ENCODE measurements around the gene CLK4.
A peak's percentile ranks its signal among the peaks of the same experiment; 100 is the strongest.

Gene CLK4

GRCh38 chr5:178632285-178632684, 5.4 kb upstream of the CLK4 start:
- Histone ChIP-seq H3K9me3 (ENCODE audit: control insufficient read depth, insufficient read depth, low read depth, low read length) (no peaks in the 10 kb centered on the region), H3K27me3 (ENCODE audit: control insufficient read depth, insufficient read depth, low read length) (no peaks in the 10 kb centered on the region), H3K27ac (ENCODE audit: low read depth, low read length) (no peak overlapping the region)

GRCh38 chr5:178630951-178631350, 4.1 kb upstream of the CLK4 start:
- Histone ChIP-seq H3K9me3 (ENCODE audit: control insufficient read depth, insufficient read depth, low read depth, low read length) (no peaks in the 10 kb centered on the region), H3K4me1 (ENCODE audit: control insufficient read depth, insufficient read depth, low read length) (no peaks in the 10 kb centered on the region), H3K27me3 (ENCODE audit: control insufficient read depth, insufficient read depth, low read length) (no peaks in the 10 kb centered on the region), H3K36me3 (ENCODE audit: control insufficient read depth, insufficient read depth, low read length) (no peaks in the 10 kb centered on the region), H3K4me3 (ENCODE audit: low read depth, low read length) (no peak overlapping the region), H3K9ac (ENCODE audit: low read length) (no peak overlapping the region), H3K27ac (ENCODE audit: low read depth, low read length) (no peak overlapping the region)

More at GRCh38 chr5:178632285-178632684, 5.4 kb upstream of the CLK4 start:
- Histone ChIP-seq H3K9ac (ENCODE audit: low read length) (no peak overlapping the region), H3K4me1 (ENCODE audit: control insufficient read depth, insufficient read depth, low read length) (no peaks in the 10 kb centered on the region), H3K36me3 (ENCODE audit: control insufficient read depth, insufficient read depth, low read length) (no peaks in the 10 kb centered on the region), H3K4me3 (ENCODE audit: low read depth, low read length) (no peak overlapping the region)

GRCh38 chr5:178630475-178630930, 3.7 kb upstream of the CLK4 start:
- H3K9me3 ChIP-seq (ENCODE audit: control insufficient read depth, insufficient read depth, low read depth, low read length), result no peaks in the 10 kb centered on the region
- no peaks in the 10 kb centered on the region for H3K4me1 ChIP-seq (ENCODE audit: control insufficient read depth, insufficient read depth, low read length)
- H3K27me3 ChIP-seq (ENCODE audit: control insufficient read depth, insufficient read depth, low read length), result no peaks in the 10 kb centered on the region
- no peak overlapping the region for H3K27ac ChIP-seq (ENCODE audit: low read depth, low read length)
- no peak overlapping the region for H3K9ac ChIP-seq (ENCODE audit: low read length)
- no peak overlapping the region for H3K4me3 ChIP-seq (ENCODE audit: low read depth, low read length)
- H3K36me3 ChIP-seq (ENCODE audit: control insufficient read depth, insufficient read depth, low read length), result no peaks in the 10 kb centered on the region

- H3K9me3 ChIP-seq (ENCODE audit: control insufficient read depth, insufficient read depth, low read depth, low read length), result no peaks in the 10 kb centered on the region
- no peak overlapping the region for H3K27ac ChIP-seq (ENCODE audit: low read depth, low read length)
- peaks cover 13% of the 10 kb centered on the region for H3K4me1 ChIP-seq (ENCODE audit: control insufficient read depth, insufficient read depth, low read length)
- H3K27me3 ChIP-seq (ENCODE audit: control insufficient read depth, insufficient read depth, low read length), result no peaks in the 10 kb centered on the region
- peak overlapping the region; percentile 38 for H3K9ac ChIP-seq (ENCODE audit: low read length)
- H3K4me3 ChIP-seq (ENCODE audit: low read depth, low read length), result peak overlapping the region; percentile 100
- peaks cover 10% of the 10 kb centered on the region for H3K36me3 ChIP-seq (ENCODE audit: control insufficient read depth, insufficient read depth, low read length)
Observed at GRCh38 chr5:178627259-178627598, 379 bp upstream of the CLK4 start.

GRCh38 chr5:178625679-178626483, 969 bp downstream of the CLK4 start:
- Histone ChIP-seq H3K9me3 (ENCODE audit: control insufficient read depth, insufficient read depth, low read depth, low read length) (no peaks in the 10 kb centered on the region), H3K9ac (ENCODE audit: low read length) (peak overlapping the region; percentile 99), H3K27ac (ENCODE audit: low read depth, low read length) (peak overlapping the region; percentile 91; the same call in 1 of the 2 replicates), H3K36me3 (ENCODE audit: control insufficient read depth, insufficient read depth, low read length) (peaks cover 18% of the 10 kb centered on the region), H3K4me3 (ENCODE audit: low read depth, low read length) (peak overlapping the region; percentile 100), H3K4me1 (ENCODE audit: control insufficient read depth, insufficient read depth, low read length) (peaks cover 13% of the 10 kb centered on the region), H3K27me3 (ENCODE audit: control insufficient read depth, insufficient read depth, low read length) (no peaks in the 10 kb centered on the region)

GRCh38 chr5:178624631-178625546, 2.0 kb downstream of the CLK4 start:
- H3K4me1 ChIP-seq (ENCODE audit: control insufficient read depth, insufficient read depth, low read length), result peaks cover 18% of the 10 kb centered on the region
- H3K27ac ChIP-seq (ENCODE audit: low read depth, low read length), result peak overlapping the region; percentile 91; the same call in 1 of the 2 replicates
- H3K27me3 ChIP-seq (ENCODE audit: control insufficient read depth, insufficient read depth, low read length), result no peaks in the 10 kb centered on the region
- H3K36me3 ChIP-seq (ENCODE audit: control insufficient read depth, insufficient read depth, low read length), result peaks cover 23% of the 10 kb centered on the region
- H3K9me3 ChIP-seq (ENCODE audit: control insufficient read depth, insufficient read depth, low read depth, low read length), result no peaks in the 10 kb centered on the region
- peak overlapping the region; percentile 100 for H3K4me3 ChIP-seq (ENCODE audit: low read depth, low read length)
- H3K9ac ChIP-seq (ENCODE audit: low read length), result peak overlapping the region; percentile 99

- Histone ChIP-seq H3K36me3 (ENCODE audit: control insufficient read depth, insufficient read depth, low read length) (peaks cover 40% of the 10 kb centered on the region), H3K27me3 (ENCODE audit: control insufficient read depth, insufficient read depth, low read length) (no peaks in the 10 kb centered on the region)
Observed at GRCh38 chr5:178622679-178623247, 4.1 kb downstream of the CLK4 start.

GRCh38 chr5:178619390-178619789, 7.5 kb downstream of the CLK4 start:
- no peak overlapping the region for H3K9ac ChIP-seq (ENCODE audit: low read length)
- H3K4me1 ChIP-seq (ENCODE audit: control insufficient read depth, insufficient read depth, low read length), result peaks cover 21% of the 10 kb centered on the region
- H3K4me3 ChIP-seq (ENCODE audit: low read depth, low read length), result peak overlapping the region; percentile 12; the same call in 1 of the 2 replicates
- H3K27ac ChIP-seq (ENCODE audit: low read depth, low read length), result no peak overlapping the region
- no peaks in the 10 kb centered on the region for H3K27me3 ChIP-seq (ENCODE audit: control insufficient read depth, insufficient read depth, low read length)
- H3K9me3 ChIP-seq (ENCODE audit: control insufficient read depth, insufficient read depth, low read depth, low read length), result no peaks in the 10 kb centered on the region
- peaks cover 73% of the 10 kb centered on the region for H3K36me3 ChIP-seq (ENCODE audit: control insufficient read depth, insufficient read depth, low read length)

More at GRCh38 chr5:178622679-178623247, 4.1 kb downstream of the CLK4 start:
- Histone ChIP-seq H3K27ac (ENCODE audit: low read depth, low read length) (no peak overlapping the region), H3K4me3 (ENCODE audit: low read depth, low read length) (no peak overlapping the region), H3K9me3 (ENCODE audit: control insufficient read depth, insufficient read depth, low read depth, low read length) (no peaks in the 10 kb centered on the region), H3K4me1 (ENCODE audit: control insufficient read depth, insufficient read depth, low read length) (peaks cover 28% of the 10 kb centered on the region), H3K9ac (ENCODE audit: low read length) (no peak overlapping the region)

- H3K27me3 ChIP-seq (ENCODE audit: control insufficient read depth, insufficient read depth, low read length), result no peaks in the 10 kb centered on the region
- no peaks in the 10 kb centered on the region for H3K4me1 ChIP-seq (ENCODE audit: control insufficient read depth, insufficient read depth, low read length)
- H3K27ac ChIP-seq (ENCODE audit: low read depth, low read length), result no peak overlapping the region
- H3K9me3 ChIP-seq (ENCODE audit: control insufficient read depth, insufficient read depth, low read depth, low read length), result no peaks in the 10 kb centered on the region
- no peak overlapping the region for H3K9ac ChIP-seq (ENCODE audit: low read length)
- peaks cover 91% of the 10 kb centered on the region for H3K36me3 ChIP-seq (ENCODE audit: control insufficient read depth, insufficient read depth, low read length)
- no peak overlapping the region for H3K4me3 ChIP-seq (ENCODE audit: low read depth, low read length)
Observed at GRCh38 chr5:178612299-178612698, 14.6 kb downstream of the CLK4 start.

- Histone ChIP-seq H3K27me3 (ENCODE audit: control insufficient read depth, insufficient read depth, low read length) (no peaks in the 10 kb centered on the region), H3K4me3 (ENCODE audit: low read depth, low read length) (no peak overlapping the region), H3K9ac (ENCODE audit: low read length) (no peak overlapping the region), H3K36me3 (ENCODE audit: control insufficient read depth, insufficient read depth, low read length) (peaks cover 89% of the 10 kb centered on the region), H3K9me3 (ENCODE audit: control insufficient read depth, insufficient read depth, low read depth, low read length) (peaks cover 8% of the 10 kb centered on the region), H3K27ac (ENCODE audit: low read depth, low read length) (no peak overlapping the region), H3K4me1 (ENCODE audit: control insufficient read depth, insufficient read depth, low read length) (no peaks in the 10 kb centered on the region)
Observed at GRCh38 chr5:178606269-178606668, 20.6 kb downstream of the CLK4 start.
